HepG2 (cell line): ENCODE results near the gene C2. TPM values are rescaled to one million over a fixed set of nuclear protein-coding genes. Genes with fewer than 3 reads are reported as not detected.

Source experiments
- ATRX ChIP-seq: sonication (generic); formaldehyde crosslinking; IDR thresholded peaks from 2 replicates; pipeline ENCODE4 v1.4.0; 2020; ENCODE audit warnings: missing genetic modification reagents, borderline replicate concordance
- CHD2 ChIP-seq: IDR thresholded peaks from 2 replicates; pipeline ENCODE4 v1.6.1; 2011; ENCODE audit warnings: low read depth, low read length, improper control_type of control experiment
- EEA1 ChIP-seq: sonication (generic); formaldehyde crosslinking; IDR thresholded peaks from 2 replicates; pipeline ENCODE4 v1.5.1; 2020; ENCODE audit warnings: mild to moderate bottlenecking, missing genetic modification reagents, borderline replicate concordance
- EHMT2 ChIP-seq: fragments of 200-600 bp; sonication (generic); IDR thresholded peaks from 2 replicates; pipeline ENCODE4 v1.7.0; 2017; ENCODE audit warnings: antibody characterized with exemption, low read depth, low read length, borderline replicate concordance
- FOXM1 ChIP-seq: sonication (generic); formaldehyde crosslinking; IDR thresholded peaks from 2 replicates; pipeline ENCODE4 v1.5.0; 2020; ENCODE audit warnings: missing genetic modification reagents
- MAFG ChIP-seq: sonication (generic); formaldehyde crosslinking; IDR thresholded peaks from 2 replicates; pipeline ENCODE4 v1.5.1; 2020; ENCODE audit warnings: mild to moderate bottlenecking, missing genetic modification reagents
- MLLT10 ChIP-seq: sonication (generic); formaldehyde crosslinking; IDR thresholded peaks from 2 replicates; pipeline ENCODE4 v1.4.0; 2020; ENCODE audit warnings: missing genetic modification reagents
- MZF1 ChIP-seq: sonication (generic); formaldehyde crosslinking; IDR thresholded peaks from 2 replicates; pipeline ENCODE4 v1.8.1; 2023; ENCODE audit warnings: mild to moderate bottlenecking, missing genetic modification reagents, borderline replicate concordance
- PHF20 ChIP-seq: sonication (generic); formaldehyde crosslinking; IDR thresholded peaks from 2 replicates; pipeline ENCODE4 v1.5.0; 2020; ENCODE audit warnings: mild to moderate bottlenecking, missing genetic modification reagents
- TEAD2 ChIP-seq: sonication (generic); formaldehyde crosslinking; IDR thresholded peaks from 2 replicates; pipeline ENCODE4 v1.9.0; 2021; ENCODE audit warnings: missing genetic modification reagents
- ZNF136 ChIP-seq: sonication (generic); formaldehyde crosslinking; IDR thresholded peaks from 2 replicates; pipeline ENCODE4 v1.8.1; 2022; ENCODE audit warnings: low read depth, mild to moderate bottlenecking, moderate library complexity, missing genetic modification reagents
- ZNF264 ChIP-seq: sonication (generic); formaldehyde crosslinking; IDR thresholded peaks from 2 replicates; pipeline ENCODE4 v1.4.0; 2020; ENCODE audit warnings: missing genetic modification reagents
- ZNF746 ChIP-seq: sonication (generic); formaldehyde crosslinking; IDR thresholded peaks from 2 replicates; pipeline ENCODE4 v1.8.0; 2022; ENCODE audit warnings: mild to moderate bottlenecking, missing genetic modification reagents
- ZNF891 ChIP-seq: sonication (generic); formaldehyde crosslinking; IDR thresholded peaks from 2 replicates; pipeline ENCODE4 v1.5.0; 2020; ENCODE audit warnings: mild to moderate bottlenecking, missing genetic modification reagents
- polyA plus RNA-seq, 8 experiments: library from polyadenylated mRNA; depleted of rRNA in 3 of 8; stranded (reverse) in 7 of 8; unstranded in 1 of 8; fragments of >200 nt; fragmentation: Illumina TruSeq in 4 of 8; extraction: Trizol in 4 of 8; gene quantifications; 2 replicates each; pipeline versions ENCODE4 v1.2.1 to v1.2.3, GENCODE V29; 2011 to 2016; ENCODE audit warnings: low read depth in 4 of 8, missing spikeins in 1 of 8, mixed read lengths in 1 of 8; ENCODE audit not compliant: insufficient read depth in 1 of 8
- total RNA-seq, 5 experiments: library from RNA; depleted of rRNA; stranded (reverse); fragments of >200 nt; fragmentation: Illumina TruSeq; extraction: Trizol; gene quantifications; 2 replicates each; pipeline ENCODE4 v1.2.3, GENCODE V29; 2016; ENCODE audit warnings: low read depth in 1 of 5
- TF ChIP-seq, protein P1 (sequence below): sonication (generic); formaldehyde crosslinking; IDR thresholded peaks from 2 replicates; pipeline ENCODE4 v1.9.0; 2021; ENCODE audit warnings: missing genetic modification reagents, mild to moderate bottlenecking, borderline replicate concordance
- TF ChIP-seq, protein P2 (sequence below): fragments of 450-650 bp; IDR thresholded peaks from 2 replicates; pipeline ENCODE4 v1.6.1; 2017; ENCODE audit warnings: mild to moderate bottlenecking
- TF ChIP-seq, protein P3 (sequence below): sonication (generic); formaldehyde crosslinking; IDR thresholded peaks from 2 replicates; pipeline ENCODE4 v1.4.0; 2020; ENCODE audit warnings: missing genetic modification reagents
- TF ChIP-seq, protein P4 (sequence below): IDR thresholded peaks from 2 replicates; pipeline ENCODE4 v1.6.1; 2016; ENCODE audit warnings: missing compliant biosample characterization, missing genetic modification reagents, borderline replicate concordance
- TF ChIP-seq, protein P5 (sequence below): sonication (generic); formaldehyde crosslinking; IDR thresholded peaks from 2 replicates; pipeline ENCODE4 v1.5.0; 2020; ENCODE audit warnings: missing genetic modification reagents

The C2 gene
- total and polyA plus RNA-seq, 2 of the 13 experiments (the other 11 are each of a cell fraction or from before 2014, with no cell fraction given): 165 to 307 TPM

DNA sequence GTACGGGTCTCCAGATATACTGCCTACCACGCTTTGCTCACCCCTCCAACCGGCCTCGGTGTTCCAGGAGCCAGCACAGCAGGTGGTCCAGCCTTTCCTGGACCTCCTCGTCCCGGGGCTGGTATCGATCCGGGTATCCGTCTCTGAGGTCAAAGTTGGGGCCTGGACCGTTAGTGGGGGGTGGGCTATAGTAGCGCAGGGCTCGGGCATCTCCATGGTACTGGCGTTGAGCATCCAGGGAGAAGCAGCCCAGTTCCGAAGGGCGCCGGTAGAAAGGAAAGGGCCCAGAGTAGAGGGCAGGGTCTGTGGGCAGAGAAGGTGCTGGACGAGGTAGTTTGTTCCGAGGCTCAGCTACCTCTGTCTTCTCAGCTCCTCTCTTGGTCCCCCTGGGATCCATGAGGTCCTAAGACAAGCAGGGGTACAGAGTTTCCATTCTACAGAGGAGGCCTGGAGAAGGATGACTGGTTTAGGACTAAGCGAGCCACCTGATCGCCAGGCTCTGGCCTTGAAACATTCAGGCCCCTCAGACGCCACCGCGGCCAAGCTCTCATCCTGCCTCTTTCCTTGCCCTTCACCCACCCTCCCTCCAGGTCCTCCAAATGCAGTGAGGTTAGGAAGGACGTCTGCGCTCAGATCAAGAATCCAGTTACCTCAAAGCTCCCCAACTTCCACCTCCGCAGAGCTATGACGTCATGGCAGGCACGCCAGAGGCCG lies 43.9 kb downstream of the C2 start (continued):
- TF ChIP-seq, protein P1, sequence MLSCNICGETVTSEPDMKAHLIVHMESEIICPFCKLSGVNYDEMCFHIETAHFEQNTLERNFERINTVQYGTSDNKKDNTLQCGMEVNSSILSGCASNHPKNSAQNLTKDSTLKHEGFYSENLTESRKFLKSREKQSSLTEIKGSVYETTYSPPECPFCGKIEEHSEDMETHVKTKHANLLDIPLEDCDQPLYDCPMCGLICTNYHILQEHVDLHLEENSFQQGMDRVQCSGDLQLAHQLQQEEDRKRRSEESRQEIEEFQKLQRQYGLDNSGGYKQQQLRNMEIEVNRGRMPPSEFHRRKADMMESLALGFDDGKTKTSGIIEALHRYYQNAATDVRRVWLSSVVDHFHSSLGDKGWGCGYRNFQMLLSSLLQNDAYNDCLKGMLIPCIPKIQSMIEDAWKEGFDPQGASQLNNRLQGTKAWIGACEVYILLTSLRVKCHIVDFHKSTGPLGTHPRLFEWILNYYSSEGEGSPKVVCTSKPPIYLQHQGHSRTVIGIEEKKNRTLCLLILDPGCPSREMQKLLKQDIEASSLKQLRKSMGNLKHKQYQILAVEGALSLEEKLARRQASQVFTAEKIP: no peak
- TF ChIP-seq, protein P2, sequence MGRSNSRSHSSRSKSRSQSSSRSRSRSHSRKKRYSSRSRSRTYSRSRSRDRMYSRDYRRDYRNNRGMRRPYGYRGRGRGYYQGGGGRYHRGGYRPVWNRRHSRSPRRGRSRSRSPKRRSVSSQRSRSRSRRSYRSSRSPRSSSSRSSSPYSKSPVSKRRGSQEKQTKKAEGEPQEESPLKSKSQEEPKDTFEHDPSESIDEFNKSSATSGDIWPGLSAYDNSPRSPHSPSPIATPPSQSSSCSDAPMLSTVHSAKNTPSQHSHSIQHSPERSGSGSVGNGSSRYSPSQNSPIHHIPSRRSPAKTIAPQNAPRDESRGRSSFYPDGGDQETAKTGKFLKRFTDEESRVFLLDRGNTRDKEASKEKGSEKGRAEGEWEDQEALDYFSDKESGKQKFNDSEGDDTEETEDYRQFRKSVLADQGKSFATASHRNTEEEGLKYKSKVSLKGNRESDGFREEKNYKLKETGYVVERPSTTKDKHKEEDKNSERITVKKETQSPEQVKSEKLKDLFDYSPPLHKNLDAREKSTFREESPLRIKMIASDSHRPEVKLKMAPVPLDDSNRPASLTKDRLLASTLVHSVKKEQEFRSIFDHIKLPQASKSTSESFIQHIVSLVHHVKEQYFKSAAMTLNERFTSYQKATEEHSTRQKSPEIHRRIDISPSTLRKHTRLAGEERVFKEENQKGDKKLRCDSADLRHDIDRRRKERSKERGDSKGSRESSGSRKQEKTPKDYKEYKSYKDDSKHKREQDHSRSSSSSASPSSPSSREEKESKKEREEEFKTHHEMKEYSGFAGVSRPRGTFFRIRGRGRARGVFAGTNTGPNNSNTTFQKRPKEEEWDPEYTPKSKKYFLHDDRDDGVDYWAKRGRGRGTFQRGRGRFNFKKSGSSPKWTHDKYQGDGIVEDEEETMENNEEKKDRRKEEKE: no peak
- TF ChIP-seq FOXM1 (no peak), TEAD2 (CRISPR knock-in tag) (no peak), ZNF891 (CRISPR knock-in tag) (no peak), ZNF264 (CRISPR knock-in tag) (no peak; the same call in 1 of the 2 replicates), ATRX (CRISPR knock-in tag) (no peak; the same call in 1 of the 2 replicates), EEA1 (no peak), ZNF746 (CRISPR knock-in tag) (no peak), PHF20 (no peak), MZF1 (no peak), CHD2 (no peak), EHMT2 (no peak), MLLT10 (CRISPR knock-in tag) (no peak), ZNF136 (CRISPR knock-in tag) (no peak), MAFG (CRISPR knock-in tag) (no peak)
- TF ChIP-seq, protein P3, sequence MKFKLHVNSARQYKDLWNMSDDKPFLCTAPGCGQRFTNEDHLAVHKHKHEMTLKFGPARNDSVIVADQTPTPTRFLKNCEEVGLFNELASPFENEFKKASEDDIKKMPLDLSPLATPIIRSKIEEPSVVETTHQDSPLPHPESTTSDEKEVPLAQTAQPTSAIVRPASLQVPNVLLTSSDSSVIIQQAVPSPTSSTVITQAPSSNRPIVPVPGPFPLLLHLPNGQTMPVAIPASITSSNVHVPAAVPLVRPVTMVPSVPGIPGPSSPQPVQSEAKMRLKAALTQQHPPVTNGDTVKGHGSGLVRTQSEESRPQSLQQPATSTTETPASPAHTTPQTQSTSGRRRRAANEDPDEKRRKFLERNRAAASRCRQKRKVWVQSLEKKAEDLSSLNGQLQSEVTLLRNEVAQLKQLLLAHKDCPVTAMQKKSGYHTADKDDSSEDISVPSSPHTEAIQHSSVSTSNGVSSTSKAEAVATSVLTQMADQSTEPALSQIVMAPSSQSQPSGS (CRISPR knock-in tag): no peak
- TF ChIP-seq, protein P4, sequence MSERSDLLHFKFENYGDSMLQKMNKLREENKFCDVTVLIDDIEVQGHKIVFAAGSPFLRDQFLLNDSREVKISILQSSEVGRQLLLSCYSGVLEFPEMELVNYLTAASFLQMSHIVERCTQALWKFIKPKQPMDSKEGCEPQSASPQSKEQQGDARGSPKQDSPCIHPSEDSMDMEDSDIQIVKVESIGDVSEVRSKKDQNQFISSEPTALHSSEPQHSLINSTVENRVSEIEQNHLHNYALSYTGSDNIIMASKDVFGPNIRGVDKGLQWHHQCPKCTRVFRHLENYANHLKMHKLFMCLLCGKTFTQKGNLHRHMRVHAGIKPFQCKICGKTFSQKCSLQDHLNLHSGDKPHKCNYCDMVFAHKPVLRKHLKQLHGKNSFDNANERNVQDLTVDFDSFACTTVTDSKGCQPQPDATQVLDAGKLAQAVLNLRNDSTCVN: no peak
- TF ChIP-seq, protein P5, sequence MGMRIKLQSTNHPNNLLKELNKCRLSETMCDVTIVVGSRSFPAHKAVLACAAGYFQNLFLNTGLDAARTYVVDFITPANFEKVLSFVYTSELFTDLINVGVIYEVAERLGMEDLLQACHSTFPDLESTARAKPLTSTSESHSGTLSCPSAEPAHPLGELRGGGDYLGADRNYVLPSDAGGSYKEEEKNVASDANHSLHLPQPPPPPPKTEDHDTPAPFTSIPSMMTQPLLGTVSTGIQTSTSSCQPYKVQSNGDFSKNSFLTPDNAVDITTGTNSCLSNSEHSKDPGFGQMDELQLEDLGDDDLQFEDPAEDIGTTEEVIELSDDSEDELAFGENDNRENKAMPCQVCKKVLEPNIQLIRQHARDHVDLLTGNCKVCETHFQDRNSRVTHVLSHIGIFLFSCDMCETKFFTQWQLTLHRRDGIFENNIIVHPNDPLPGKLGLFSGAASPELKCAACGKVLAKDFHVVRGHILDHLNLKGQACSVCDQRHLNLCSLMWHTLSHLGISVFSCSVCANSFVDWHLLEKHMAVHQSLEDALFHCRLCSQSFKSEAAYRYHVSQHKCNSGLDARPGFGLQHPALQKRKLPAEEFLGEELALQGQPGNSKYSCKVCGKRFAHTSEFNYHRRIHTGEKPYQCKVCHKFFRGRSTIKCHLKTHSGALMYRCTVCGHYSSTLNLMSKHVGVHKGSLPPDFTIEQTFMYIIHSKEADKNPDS: no peak
